ENCODE results near the gene SORBS1. TPM values are rescaled to one million over a fixed set of nuclear protein-coding genes. Genes with fewer than 3 reads are reported as not detected.

SORBS1 gene
- total RNA-seq, 1 experiment from 2014 or later: 39.9 TPM

GRCh38 chr10:95600158-95600557 is 39.0 kb upstream of the SORBS1 start:
- POLR2A ChIA-PET: no interaction called here
- H3K4me1 Mint-ChIP-seq: peaks cover 14% of the 10 kb centered on the region
- no peak for ATAC-seq

GRCh38 chr10:95597788-95598187 is 36.6 kb upstream of the SORBS1 start:
- no peak for ATAC-seq
- CTCF ChIA-PET: interaction anchor here (0.7 to 10.6 kb wide), 4 partner anchors 23 to 224 kb away, joined by 3 to 166 read pairs (median 4); no protein-coding TSS in a partner anchor
- DNase-seq (ENCODE audit: low spot score): no peak
- TF ChIP-seq FOXP4 (CRISPR knock-in tag; IDR thresholded peaks at IDR 0.05): no peak
- no peak for TF ChIP-seq PRDM15 (CRISPR knock-in tag; IDR thresholded peaks at IDR 0.05)
- TF ChIP-seq USF1 (CRISPR knock-in tag; IDR thresholded peaks at IDR 0.05): no peak
- Mint-ChIP-seq H3K4me1 (peaks cover 10% of the 10 kb centered on the region), H3K4me3 (no peak overlapping the region), H3K27me3 (ENCODE audit: low read depth) (no peaks in the 10 kb centered on the region), H3K36me3 (no peaks in the 10 kb centered on the region), H3K27ac (no peak overlapping the region), H3K9me3 (peaks cover 10% of the 10 kb centered on the region)
- POLR2A ChIA-PET: interaction anchor here (0.8 kb wide), 1 partner anchor 188 kb away, joined by 3 read pairs; no protein-coding TSS in a partner anchor

More at GRCh38 chr10:95600158-95600557, 39.0 kb upstream of the SORBS1 start:
- CTCF ChIA-PET: interaction anchor here (0.8 to 10.6 kb wide), 15 partner anchors 11 to 263 kb away, joined by 3 to 166 read pairs (median 5); no protein-coding TSS in a partner anchor
- DNase-seq (ENCODE audit: low spot score): no peak
- Mint-ChIP-seq H3K27ac (no peak overlapping the region), H3K9me3 (peaks cover 10% of the 10 kb centered on the region), H3K27me3 (ENCODE audit: low read depth) (no peaks in the 10 kb centered on the region), H3K36me3 (no peaks in the 10 kb centered on the region), H3K4me3 (no peak overlapping the region)
- no peak for TF ChIP-seq ETV6 (CRISPR knock-in tag; IDR thresholded peaks at IDR 0.05)
- no peak for TF ChIP-seq ERG (CRISPR knock-in tag; IDR thresholded peaks at IDR 0.05)
- no peak for TF ChIP-seq ZNF425 (CRISPR knock-in tag; conservative IDR thresholded peaks at IDR 0.05)
- TF ChIP-seq KAT7 (CRISPR knock-in tag; IDR thresholded peaks at IDR 0.05; ENCODE audit: borderline replicate concordance): no peak

- Mint-ChIP-seq H3K9me3 (no peaks in the 10 kb centered on the region), H3K27me3 (ENCODE audit: low read depth) (no peaks in the 10 kb centered on the region; the same call in 1 of the 2 replicates), H3K4me1 (no peaks in the 10 kb centered on the region), H3K27ac (no peak overlapping the region), H3K36me3 (no peaks in the 10 kb centered on the region), H3K4me3 (no peak overlapping the region)
- ChIA-PET CTCF (interaction anchor here (1.2 to 2.5 kb wide), 3 partner anchors 12 to 158 kb away, joined by 3 to 9 read pairs (median 7); no protein-coding TSS in a partner anchor), POLR2A (no interaction called here)
- ATAC-seq (no peak), DNase-seq (ENCODE audit: low spot score) (no peak)
- no peak for TF ChIP-seq TEAD4 (CRISPR knock-in tag; IDR thresholded peaks at IDR 0.05)
- TF ChIP-seq STAT6 (CRISPR knock-in tag; conservative IDR thresholded peaks at IDR 0.05; ENCODE audit: low read depth): no peak
- TF ChIP-seq ZNF512 (CRISPR knock-in tag; IDR thresholded peaks at IDR 0.05; ENCODE audit: borderline replicate concordance): no peak
- no peak for TF ChIP-seq ZNF671 (CRISPR knock-in tag; IDR thresholded peaks at IDR 0.05)
- no peak for TF ChIP-seq IRF2 (CRISPR knock-in tag; IDR thresholded peaks at IDR 0.05; ENCODE audit: borderline replicate concordance, low read depth)
- TF ChIP-seq FOXP1 (CRISPR knock-in tag; IDR thresholded peaks at IDR 0.05; ENCODE audit: borderline replicate concordance): no peak
Observed at GRCh38 chr10:95588025-95588424, 26.9 kb upstream of the SORBS1 start.

All from WTC11 (cell line).